ENCODE data around the gene ZNF3.

Gene ZNF3

GRCh38 chr7:100049441-100050291 is 31.9 kb downstream of the ZNF3 start, which contains the start of gene ZSCAN21 (continued):
- TF ChIP-seq KLF9 (tag by site-specific recombination; IDR thresholded peaks at IDR 0.05; ENCODE audit: low read depth) (peak; percentile 83), ZNF488 (tag by site-specific recombination; IDR thresholded peaks at IDR 0.05) (no peak), ZNF133 (tag by site-specific recombination; IDR thresholded peaks at IDR 0.05) (no peak), ZNF148 (tag by site-specific recombination; IDR thresholded peaks at IDR 0.05; ENCODE audit: borderline replicate concordance) (no peak), ZEB2 (tag by site-specific recombination; IDR thresholded peaks at IDR 0.05) (peak; percentile 93), KLF10 (tag by site-specific recombination; IDR thresholded peaks at IDR 0.05) (peak; percentile 90), ZSCAN23 (tag by site-specific recombination; IDR thresholded peaks at IDR 0.05) (no peak), ZNF449 (tag by site-specific recombination; IDR thresholded peaks at IDR 0.05) (no peak), ZNF658 (tag by site-specific recombination; IDR thresholded peaks at IDR 0.05) (no peak), SETDB1 (IDR thresholded peaks at IDR 0.05; ENCODE audit: insufficient read length, low read length) (no peak), GLI4 (tag by site-specific recombination; IDR thresholded peaks at IDR 0.05) (no peak), ZNF830 (tag by site-specific recombination; IDR thresholded peaks at IDR 0.05; ENCODE audit: low read depth) (no peak), KLF16 (tag by site-specific recombination; IDR thresholded peaks at IDR 0.05) (peak; percentile 90), ZNF530 (tag by site-specific recombination; IDR thresholded peaks at IDR 0.05; ENCODE audit: low read depth) (no peak), HOXD13 (CRISPR knock-in tag; IDR thresholded peaks at IDR 0.05; ENCODE audit: borderline replicate concordance) (no peak), ZSCAN16 (tag by site-specific recombination; IDR thresholded peaks at IDR 0.05) (no peak), ZBTB48 (tag by site-specific recombination; IDR thresholded peaks at IDR 0.05) (peak; percentile 68; the same call in 1 of the 2 replicates), ZNF184 (tag by site-specific recombination; IDR thresholded peaks at IDR 0.05) (no peak), ZNF548 (tag by site-specific recombination; IDR thresholded peaks at IDR 0.05) (no peak), ZNF223 (tag by site-specific recombination; IDR thresholded peaks at IDR 0.05) (no peak), ZNF366 (tag by site-specific recombination; conservative IDR thresholded peaks at IDR 0.05) (0 out of 2 replicates have a peak, but pooled peaks have one; percentile 11), ZNF610 (tag by site-specific recombination; IDR thresholded peaks at IDR 0.05; ENCODE audit: borderline replicate concordance) (peak; percentile 88), ZBTB10 (tag by site-specific recombination; IDR thresholded peaks at IDR 0.05) (peak; percentile 48; the same call in 1 of the 2 replicates), ZBTB17 (tag by site-specific recombination; IDR thresholded peaks at IDR 0.05) (peak; percentile 73)

All from HEK293 (cell line).